ENCODE data around the gene TECRL.

- no peak for TF ChIP-seq CTCF (IDR thresholded peaks at IDR 0.05; ENCODE audit: poor library complexity)
- TF ChIP-seq EZH2 (IDR thresholded peaks at IDR 0.05; ENCODE audit: borderline replicate concordance): no peak
- TF ChIP-seq EZH2phosphoT487 (IDR thresholded peaks at IDR 0.05; ENCODE audit: low read depth, severe bottlenecking, unreplicated experiment): no peak
These were observed 103.0 kb downstream of the TECRL start for GRCh38 chr4:64306255-64306565.

Data from hepatocyte (in vitro differentiated cells).